Type B pancreatic cell (in vitro differentiated cells): ENCODE results near the gene ULK4. TPM values are rescaled to one million over a fixed set of nuclear protein-coding genes. Genes with fewer than 3 reads are reported as not detected.

Experiments used
- DNase-seq: peaks from one replicate; pipeline ENCODE4 v3.0.0; 2021; ENCODE audit warnings: mixed read lengths; ENCODE audit not compliant: unreplicated experiment; ENCODE audit errors: extremely low spot score
- H3K27ac Mint-ChIP-seq: 2 replicates; pipeline ENCODE4 v1.8.0; 2021; ENCODE audit warnings: mild to moderate bottlenecking, mixed read lengths
- H3K27me3 Mint-ChIP-seq: 2 replicates; pipeline ENCODE4 v1.8.0; 2021; ENCODE audit warnings: mixed read lengths
- H3K36me3 Mint-ChIP-seq: 2 replicates; pipeline ENCODE4 v1.8.0; 2021; ENCODE audit warnings: mixed read lengths
- H3K4me1 Mint-ChIP-seq: one replicate; pipeline ENCODE4 v1.8.0; 2021; ENCODE audit warnings: mixed read lengths; ENCODE audit not compliant: unreplicated experiment
- H3K4me3 Mint-ChIP-seq: 2 replicates; pipeline ENCODE4 v1.8.0; 2021; ENCODE audit warnings: mild to moderate bottlenecking, mixed read lengths
- H3K9me3 Mint-ChIP-seq: 2 replicates; pipeline ENCODE4 v1.8.0; 2021; ENCODE audit warnings: mixed read lengths
- total RNA-seq: library from RNA; stranded (reverse); gene quantifications from 2 replicates; pipeline ENCODE4 v1.2.1, GENCODE V29; 2021; ENCODE audit warnings: low replicate concordance
- TF ChIP-seq, protein P1 (sequence below): fragments of 200-600 bp; sonication (generic); conservative IDR thresholded peaks from 2 replicates; pipeline ENCODE4 v1.5.0; 2021; ENCODE audit warnings: antibody characterized with exemption, mild to moderate bottlenecking

ULK4 gene
- total RNA-seq, 1 donor from 2014 or later: 10.7 TPM

DNA sequence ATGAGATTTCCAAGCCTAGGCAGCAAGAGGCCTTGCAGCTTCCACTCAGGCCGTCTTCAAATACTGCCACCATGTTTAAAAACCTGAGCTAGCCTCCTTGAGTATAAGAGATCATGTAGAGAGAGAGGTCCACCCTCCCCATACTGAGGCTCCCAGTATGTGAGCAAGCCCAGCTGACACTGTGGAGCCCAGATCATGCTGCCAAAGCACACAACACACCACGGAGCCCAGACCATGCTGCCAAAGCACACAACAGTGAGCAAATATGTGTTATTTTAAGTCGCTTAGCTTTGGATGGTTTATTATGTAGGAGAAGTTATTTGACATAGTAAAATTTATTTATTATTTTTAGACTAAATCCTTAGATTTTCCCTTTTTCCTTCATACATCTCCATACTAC, 428.9 kb downstream of the ULK4 start:
- TF ChIP-seq, protein P1, sequence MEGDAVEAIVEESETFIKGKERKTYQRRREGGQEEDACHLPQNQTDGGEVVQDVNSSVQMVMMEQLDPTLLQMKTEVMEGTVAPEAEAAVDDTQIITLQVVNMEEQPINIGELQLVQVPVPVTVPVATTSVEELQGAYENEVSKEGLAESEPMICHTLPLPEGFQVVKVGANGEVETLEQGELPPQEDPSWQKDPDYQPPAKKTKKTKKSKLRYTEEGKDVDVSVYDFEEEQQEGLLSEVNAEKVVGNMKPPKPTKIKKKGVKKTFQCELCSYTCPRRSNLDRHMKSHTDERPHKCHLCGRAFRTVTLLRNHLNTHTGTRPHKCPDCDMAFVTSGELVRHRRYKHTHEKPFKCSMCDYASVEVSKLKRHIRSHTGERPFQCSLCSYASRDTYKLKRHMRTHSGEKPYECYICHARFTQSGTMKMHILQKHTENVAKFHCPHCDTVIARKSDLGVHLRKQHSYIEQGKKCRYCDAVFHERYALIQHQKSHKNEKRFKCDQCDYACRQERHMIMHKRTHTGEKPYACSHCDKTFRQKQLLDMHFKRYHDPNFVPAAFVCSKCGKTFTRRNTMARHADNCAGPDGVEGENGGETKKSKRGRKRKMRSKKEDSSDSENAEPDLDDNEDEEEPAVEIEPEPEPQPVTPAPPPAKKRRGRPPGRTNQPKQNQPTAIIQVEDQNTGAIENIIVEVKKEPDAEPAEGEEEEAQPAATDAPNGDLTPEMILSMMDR: no peak
- DNase-seq: no peak
- Mint-ChIP-seq H3K27ac (no peak overlapping the region), H3K36me3 (no peaks in the 10 kb centered on the region), H3K4me1 (no peaks in the 10 kb centered on the region), H3K27me3 (no peaks in the 10 kb centered on the region), H3K9me3 (peaks cover 5% of the 10 kb centered on the region), H3K4me3 (no peak overlapping the region)

DNA sequence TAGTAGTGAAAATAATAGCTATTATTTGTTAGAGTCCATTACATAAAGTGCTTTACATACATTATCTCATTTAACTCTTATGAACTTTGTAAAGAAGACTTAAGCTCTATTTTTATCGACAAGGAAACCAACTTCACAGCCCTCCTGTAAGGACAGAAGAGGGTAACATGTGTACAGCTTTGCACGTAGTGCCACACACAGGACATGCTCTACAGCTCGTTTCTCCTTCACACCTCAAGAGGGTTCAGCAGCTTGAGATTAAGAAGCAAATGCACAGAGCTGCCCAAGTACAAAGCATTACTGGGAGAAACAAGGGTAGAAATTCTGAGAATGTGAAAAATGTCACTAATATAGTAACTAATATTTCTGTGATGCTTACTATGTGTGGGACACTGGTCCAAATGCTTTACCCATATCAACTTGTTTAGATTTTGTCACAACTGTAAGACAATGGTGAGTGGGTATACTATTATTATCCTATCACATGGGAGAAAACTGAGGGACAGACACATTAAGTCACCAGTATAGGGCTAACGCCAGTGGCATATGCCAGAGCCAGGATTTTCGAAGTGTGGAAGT, 434.8 kb downstream of the ULK4 start:
- H3K27me3 Mint-ChIP-seq: no peaks in the 10 kb centered on the region
- H3K36me3 Mint-ChIP-seq: no peaks in the 10 kb centered on the region
- DNase-seq: no peak
- no peak overlapping the region for H3K27ac Mint-ChIP-seq
- H3K9me3 Mint-ChIP-seq: no peaks in the 10 kb centered on the region
- H3K4me1 Mint-ChIP-seq: no peaks in the 10 kb centered on the region
- no peak overlapping the region for H3K4me3 Mint-ChIP-seq
- TF ChIP-seq, protein P1: no peak

DNA sequence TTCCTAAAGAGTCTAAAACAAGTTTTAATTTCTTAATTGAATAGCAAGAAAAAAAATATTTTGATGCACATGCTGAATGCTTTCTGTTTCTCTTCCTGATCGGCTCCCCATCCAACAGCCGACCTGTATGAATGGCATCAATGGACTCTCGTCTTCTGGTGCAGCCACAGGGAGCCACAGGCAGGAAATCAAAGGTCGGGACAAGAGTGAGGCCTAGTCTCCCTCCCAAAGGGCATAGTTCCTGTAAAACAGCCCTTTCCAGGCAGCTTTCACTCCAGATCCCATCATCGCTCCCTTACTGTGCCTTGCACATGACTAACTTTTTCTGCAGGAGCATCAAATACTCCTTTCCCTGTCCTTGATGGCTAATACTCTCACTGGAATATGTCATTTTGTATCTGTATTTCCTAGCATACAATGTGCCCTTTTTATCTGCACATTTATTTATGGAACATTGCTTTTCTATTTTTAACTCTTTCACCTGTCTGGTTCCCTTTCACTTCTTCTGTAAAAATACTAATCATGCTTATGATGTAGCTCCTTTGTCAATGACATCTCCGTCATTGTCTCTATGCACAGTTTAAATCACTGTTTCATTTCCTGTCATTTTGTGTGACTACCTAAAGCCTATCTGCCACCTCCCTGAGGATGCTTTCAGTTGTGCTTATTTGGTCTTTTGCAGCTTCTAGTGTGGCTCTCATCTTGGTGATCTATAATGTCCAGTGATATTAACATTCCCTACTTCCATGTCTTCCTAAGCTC, 436.4 kb downstream of the ULK4 start:
- TF ChIP-seq, protein P1: no peak

DNA sequence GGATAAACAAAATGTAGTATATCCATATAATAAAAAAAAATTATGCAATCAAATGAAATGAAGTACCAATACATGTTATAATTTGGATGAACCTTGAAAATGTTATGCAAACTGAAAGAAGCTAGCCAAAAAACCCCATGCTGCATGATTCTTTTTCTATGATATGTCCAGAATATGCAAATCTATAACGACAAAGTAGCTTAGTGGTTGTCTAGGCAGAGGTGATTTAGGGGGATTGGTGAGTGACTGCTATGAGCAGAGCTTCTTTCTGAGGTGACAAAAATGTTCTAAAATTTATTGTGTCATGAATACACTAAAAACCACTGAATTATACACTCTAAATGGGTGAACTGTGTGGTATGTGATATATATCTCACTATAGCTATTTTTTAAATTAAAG, 438.0 kb downstream of the ULK4 start:
- no peak overlapping the region for H3K27ac Mint-ChIP-seq
- TF ChIP-seq, protein P1: no peak
- no peak for DNase-seq
- H3K4me1 Mint-ChIP-seq: no peaks in the 10 kb centered on the region
- H3K4me3 Mint-ChIP-seq: no peak overlapping the region
- no peaks in the 10 kb centered on the region for H3K36me3 Mint-ChIP-seq
- H3K9me3 Mint-ChIP-seq: no peaks in the 10 kb centered on the region
- no peaks in the 10 kb centered on the region for H3K27me3 Mint-ChIP-seq

More for the DNA sequence above, 436.4 kb downstream of the ULK4 start:
- no peaks in the 10 kb centered on the region for H3K36me3 Mint-ChIP-seq
- no peak overlapping the region for H3K27ac Mint-ChIP-seq
- H3K4me3 Mint-ChIP-seq: no peak overlapping the region
- H3K4me1 Mint-ChIP-seq: no peaks in the 10 kb centered on the region
- H3K27me3 Mint-ChIP-seq: no peaks in the 10 kb centered on the region
- DNase-seq: no peak
- H3K9me3 Mint-ChIP-seq: no peaks in the 10 kb centered on the region

DNA sequence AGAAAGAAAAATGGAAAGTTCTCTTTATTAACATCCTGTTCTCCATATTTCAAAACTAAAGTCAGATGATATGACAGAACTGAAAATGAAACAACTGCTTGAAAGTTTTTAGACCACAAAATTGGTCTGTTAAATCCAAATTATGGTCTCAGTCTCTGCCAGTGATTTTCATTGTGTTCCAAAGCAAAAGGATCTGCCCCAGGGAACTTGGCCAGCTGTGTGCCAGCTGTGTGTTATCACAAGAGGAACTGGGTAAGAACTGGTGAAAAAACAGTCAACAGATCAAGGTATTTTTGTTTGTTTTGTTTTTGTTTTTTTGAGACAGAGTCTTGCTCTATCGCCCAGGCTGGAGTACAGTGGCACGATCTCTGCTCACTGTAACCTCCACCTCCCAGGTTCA, 439.3 kb downstream of the ULK4 start:
- no peak overlapping the region for H3K27ac Mint-ChIP-seq
- H3K27me3 Mint-ChIP-seq: no peaks in the 10 kb centered on the region
- no peak for DNase-seq
- no peaks in the 10 kb centered on the region for H3K36me3 Mint-ChIP-seq
- no peaks in the 10 kb centered on the region for H3K4me1 Mint-ChIP-seq
- H3K4me3 Mint-ChIP-seq: no peak overlapping the region
- no peaks in the 10 kb centered on the region for H3K9me3 Mint-ChIP-seq
- TF ChIP-seq, protein P1: no peak
